ENCODE data around the gene RPP25.

GRCh38 chr15:74997543-74997942 lies 41.0 kb upstream of the RPP25 start:
- TF ChIP-seq POLR2A (IDR thresholded peaks at IDR 0.05; ENCODE audit: low read length) (no peak), BHLHE40 (IDR thresholded peaks at IDR 0.05; ENCODE audit: low read depth, low read length) (no peak), CTCF (IDR thresholded peaks at IDR 0.05) (no peak), HDAC2 (IDR thresholded peaks at IDR 0.05) (no peak), POLR2AphosphoS2 (conservative IDR thresholded peaks at IDR 0.05; ENCODE audit: low read length) (no peak), E2F6 (IDR thresholded peaks at IDR 0.05; ENCODE audit: borderline replicate concordance, low read depth) (no peak), HMGXB4 (CRISPR knock-in tag; IDR thresholded peaks at IDR 0.05; ENCODE audit: borderline replicate concordance) (no peak), ELK1 (IDR thresholded peaks at IDR 0.05; ENCODE audit: low read depth, low read length) (no peak), EHMT2 (IDR thresholded peaks at IDR 0.05; ENCODE audit: low read depth) (no peak), ESRRA (IDR thresholded peaks at IDR 0.05; ENCODE audit: borderline replicate concordance, low read length) (no peak)
